Keratinocyte (primary cell): ENCODE measurements around the gene ZIC4. TPM values are rescaled to one million over a fixed set of nuclear protein-coding genes. Genes with fewer than 3 reads are reported as not detected.
A peak's percentile ranks its signal among the peaks of the same experiment; 100 is the strongest.

Experiments used
- DNase-seq: peaks from one replicate; pipeline ENCODE4 v3.0.0-alpha.2; 2011; ENCODE audit warnings: low read depth, missing footprints, low spot score
- FAIRE-seq: peaks from 2 replicates; lab custom pipeline; 2011; peaks lifted over from hg19 to GRCh38; lab: Jason Lieb, UNC
- H2AFZ ChIP-seq: 2 replicates; pipeline ENCODE4 v1.6.0; 2012; ENCODE audit warnings: low read length, control low read depth, inconsistent platforms; ENCODE audit not compliant: control insufficient read depth
- H3K27ac ChIP-seq: 2 replicates; pipeline ENCODE4 v1.5.1; 2011; ENCODE audit warnings: low read length; ENCODE audit not compliant: control insufficient read depth, insufficient read depth
- H3K27me3 ChIP-seq: 3 replicates; pipeline ENCODE4 v1.6.0; 2011; ENCODE audit warnings: low read length; ENCODE audit not compliant: control insufficient read depth, insufficient read depth; ENCODE audit errors: extremely low read depth
- H3K36me3 ChIP-seq, 2 experiments: 2 replicates in 1 of 2; 3 replicates in 1 of 2; pipeline ENCODE4 v1.5.1; 2011; ENCODE audit warnings: low read length in 2 of 2, mild to moderate bottlenecking in 1 of 2; ENCODE audit not compliant: control insufficient read depth in 2 of 2, insufficient read depth in 2 of 2; ENCODE audit errors: extremely low read depth in 1 of 2
- H3K4me1 ChIP-seq: 3 replicates; pipeline ENCODE4 v1.5.1; 2011; ENCODE audit warnings: low read length; ENCODE audit not compliant: control insufficient read depth, insufficient read depth; ENCODE audit errors: extremely low read depth
- H3K4me2 ChIP-seq: 3 replicates; pipeline ENCODE4 v1.6.0; 2011; ENCODE audit warnings: low read depth, low read length; ENCODE audit not compliant: control insufficient read depth, insufficient read depth; ENCODE audit errors: extremely low read depth
- H3K4me3 ChIP-seq, 3 experiments: fragments of 200-600 bp in 1 of 3; sonication (generic) in 1 of 3; 2 replicates in 2 of 3; 3 replicates in 1 of 3; pipeline ENCODE4 v1.5.1; 2011 to 2016; ENCODE audit warnings: low read length in 3 of 3, mild to moderate bottlenecking in 3 of 3, control low read depth in 2 of 3, inconsistent platforms in 1 of 3, low read depth in 1 of 3, mixed read lengths in 1 of 3, mixed run types in 1 of 3, moderate library complexity in 1 of 3; ENCODE audit not compliant: control insufficient read depth in 2 of 3, insufficient read depth in 2 of 3; ENCODE audit errors: extremely low read depth in 1 of 3
- H3K79me2 ChIP-seq: 2 replicates; pipeline ENCODE4 v1.6.0; 2012; ENCODE audit warnings: low read length; ENCODE audit not compliant: control insufficient read depth, insufficient read depth
- H3K9ac ChIP-seq: 3 replicates; pipeline ENCODE4 v1.6.0; 2011; ENCODE audit warnings: low read length; ENCODE audit not compliant: control insufficient read depth, insufficient read depth; ENCODE audit errors: extremely low read depth
- H3K9me1 ChIP-seq: 3 replicates; pipeline ENCODE4 v1.6.0; 2011; ENCODE audit warnings: low read length; ENCODE audit not compliant: control insufficient read depth, insufficient read depth; ENCODE audit errors: extremely low read depth
- H3K9me3 ChIP-seq: 2 replicates; pipeline ENCODE4 v1.5.1; 2012; ENCODE audit warnings: low read depth, low read length; ENCODE audit not compliant: control insufficient read depth
- H4K20me1 ChIP-seq: 3 replicates; pipeline ENCODE4 v1.6.0; 2011; ENCODE audit warnings: low read length; ENCODE audit not compliant: control insufficient read depth, insufficient read depth; ENCODE audit errors: extremely low read depth
- CTCF ChIP-seq, 3 experiments: IDR thresholded peaks in 1 of 3; conservative IDR thresholded peaks in 1 of 3; optimal IDR thresholded peaks in 1 of 3; 2 replicates in 2 of 3; 3 replicates in 1 of 3; pipeline versions ENCODE3 to v1.5.1; 2011; ENCODE audit warnings: low read length in 3 of 3, mild to moderate bottlenecking in 3 of 3, moderate library complexity in 2 of 3, control low read depth in 1 of 3, inconsistent platforms in 1 of 3; ENCODE audit not compliant: insufficient read depth in 2 of 3; ENCODE audit errors: extremely low read depth in 1 of 3
- EZH2 ChIP-seq: IDR thresholded peaks from one replicate; pipeline ENCODE4 v1.6.1; 2012; ENCODE audit warnings: inconsistent platforms, mild to moderate bottlenecking, low read length, moderate library complexity
- dilution Hi-C: fragments of 300-500 bp; cut with MboI; formaldehyde crosslinking; loops from one replicate; pipeline ENCODE4 v1.7.0; 2020; ENCODE audit warnings: low sequenced_read_pairs; ENCODE audit not compliant: extremely low pct_ligation_motif_present
- polyA plus RNA-seq, 5 experiments: library from polyadenylated mRNA; depleted of rRNA in 3 of 5; stranded (reverse) in 3 of 5; stranded (forward) in 1 of 5; unstranded in 1 of 5; fragments of >200 nt; gene quantifications; 1 replicate in 1 of 5; 2 replicates in 3 of 5; 3 replicates in 1 of 5; pipeline versions ENCODE4 v1.2.1 to v1.2.3, GENCODE V29; 2011 to 2012; ENCODE audit warnings: missing spikeins in 2 of 5, low read depth in 1 of 5, low replicate concordance in 1 of 5

The ZIC4 gene
- polyA plus RNA-seq, 1 donor (not counting 4 experiments of a cell fraction or from before 2014, with no cell fraction given), result not detected

GRCh38 chr3:147411815-147412241, 5.5 kb upstream of the ZIC4 start:
- H3K9me1 ChIP-seq, result no peaks in the 10 kb centered on the region
- no peak for FAIRE-seq
- peaks cover 4% of the 10 kb centered on the region for H3K4me1 ChIP-seq
- peaks cover 12% of the 10 kb centered on the region for H3K9me3 ChIP-seq
- H3K36me3 ChIP-seq, result no peaks in the 10 kb centered on the region
- no peaks in the 10 kb centered on the region for H4K20me1 ChIP-seq
- H3K27me3 ChIP-seq, result peaks cover 83% of the 10 kb centered on the region
- TF ChIP-seq EZH2 (no peak), CTCF (optimal IDR thresholded peaks at IDR 0.05 in 1 of 3, IDR thresholded peaks at IDR 0.05 in 1 of 3, conservative IDR thresholded peaks at IDR 0.05 in 1 of 3; ENCODE audit: extremely low read depth in 1 of 3, insufficient read depth in 2 of 3, low read length in 3 of 3) (no peak)
- DNase-seq, result no peak
- H3K79me2 ChIP-seq, result no peaks in the 10 kb centered on the region
- dilution Hi-C loops, result no loop called here
- no peak overlapping the region for H3K4me2 ChIP-seq
- H3K4me3 ChIP-seq, result no peak overlapping the region
- no peak overlapping the region for H2AFZ ChIP-seq
- H3K27ac ChIP-seq, result no peak overlapping the region
- H3K9ac ChIP-seq, result no peak overlapping the region

- no peaks in the 10 kb centered on the region for H3K79me2 ChIP-seq
- H3K27ac ChIP-seq, result no peak overlapping the region
- DNase-seq (no peak), FAIRE-seq (no peak)
- no peak overlapping the region for H2AFZ ChIP-seq
- no peaks in the 10 kb centered on the region for H4K20me1 ChIP-seq
- no peak overlapping the region for H3K9ac ChIP-seq
- H3K4me1 ChIP-seq, result peaks cover 4% of the 10 kb centered on the region
- dilution Hi-C loops, result no loop called here
- peak overlapping the region in 1 of 3 experiments; percentile 38 for H3K4me3 ChIP-seq
- peaks cover 12% of the 10 kb centered on the region for H3K9me3 ChIP-seq
- H3K4me2 ChIP-seq, result peak overlapping the region; percentile 71
- no peaks in the 10 kb centered on the region for H3K36me3 ChIP-seq
- no peaks in the 10 kb centered on the region for H3K9me1 ChIP-seq
- H3K27me3 ChIP-seq, result peaks cover 88% of the 10 kb centered on the region
- TF ChIP-seq CTCF (optimal IDR thresholded peaks at IDR 0.05 in 1 of 3, IDR thresholded peaks at IDR 0.05 in 1 of 3, conservative IDR thresholded peaks at IDR 0.05 in 1 of 3; ENCODE audit: extremely low read depth in 1 of 3, insufficient read depth in 2 of 3, low read length in 3 of 3) (no peak), EZH2 (peak; percentile 53)
These were observed 5.0 kb upstream of the ZIC4 start for GRCh38 chr3:147411238-147411814.
